GM11168 (cell line): ENCODE measurements around the gene RSPH4A.
"Not testable (repeated sequence)": the region's sequence is repeated elsewhere in the genome, so short reads cannot be mapped to it uniquely, and the experiment has no call there.

Experiments
- in situ Hi-C: fragments of 300-500 bp; cut with MboI; formaldehyde crosslinking; loops from one replicate; pipeline ENCODE4 v1.12.0; 2022; ENCODE audit warnings: low sequenced_read_pairs; ENCODE audit not compliant: unreplicated experiment

RSPH4A gene

GRCh38 chr6:116624036-116624805, 7.9 kb downstream of the RSPH4A start:
- in situ Hi-C loops: no loop called here

- in situ Hi-C loops: no loop called here
These were observed 9.6 kb downstream of the RSPH4A start for GRCh38 chr6:116625872-116626271.

- in situ Hi-C loops: no loop called here
These were observed 13.3 kb downstream of the RSPH4A start for GRCh38 chr6:116629563-116629981.

- in situ Hi-C loops: no loop called here
These were observed 15.2 kb downstream of the RSPH4A start for GRCh38 chr6:116631379-116631990.

- in situ Hi-C loops: no loop called here
These were observed 17.4 kb downstream of the RSPH4A start for GRCh38 chr6:116633685-116634084.

- in situ Hi-C loops: no loop called here
These were observed 31.9 kb downstream of the RSPH4A start for GRCh38 chr6:116648156-116648555.

- in situ Hi-C loops: no loop called here
These were observed 32.9 kb downstream of the RSPH4A start for GRCh38 chr6:116649129-116649528.

GRCh38 chr6:116651916-116652315, 35.6 kb downstream of the RSPH4A start:
- in situ Hi-C loops: no loop called here

GRCh38 chr6:116661594-116661993, 45.3 kb downstream of the RSPH4A start:
- in situ Hi-C loops: no loop called here

- in situ Hi-C loops: no loop called here
These were observed 45.9 kb downstream of the RSPH4A start for GRCh38 chr6:116662202-116662601.

- in situ Hi-C loops: no loop called here
These were observed 47.0 kb downstream of the RSPH4A start for GRCh38 chr6:116663308-116663707.

- in situ Hi-C loops: not testable (repeated sequence)
These were observed 47.9 kb downstream of the RSPH4A start for GRCh38 chr6:116664169-116664568.

GRCh38 chr6:116665464-116665863, 49.2 kb downstream of the RSPH4A start:
- in situ Hi-C loops: no loop called here

GRCh38 chr6:116666869-116667268, 50.6 kb downstream of the RSPH4A start:
- in situ Hi-C loops: no loop called here

- in situ Hi-C loops: no loop called here
These were observed 51.3 kb downstream of the RSPH4A start for GRCh38 chr6:116667623-116668022.

- in situ Hi-C loops: no loop called here
These were observed 56.0 kb downstream of the RSPH4A start for GRCh38 chr6:116672306-116672705.

- in situ Hi-C loops: no loop called here
These were observed 59.7 kb downstream of the RSPH4A start for GRCh38 chr6:116676021-116676420.

- in situ Hi-C loops: no loop called here
These were observed 64.8 kb downstream of the RSPH4A start, which contains the start of gene KPNA5 for GRCh38 chr6:116680880-116681672. TSS of gene KPNA5 (plus strand) at chr6:116681211. CDS start at chr6:116681335, 124 bp downstream.

GRCh38 chr6:116682334-116682712, 66.0 kb downstream of the RSPH4A start:
- in situ Hi-C loops: no loop called here
